Activated naive CD4-positive, alpha-beta T cell treated with anti-CD3 and anti-CD28 coated beads, Interleukin-2, amount 50 U/mL, for 16 hours (primary cell): ENCODE data around the gene CAMK2A.

Experiments used
- DNase-seq: peaks from one replicate; pipeline ENCODE4 v3.0.0-alpha.2; 2020

Gene CAMK2A

DNA sequence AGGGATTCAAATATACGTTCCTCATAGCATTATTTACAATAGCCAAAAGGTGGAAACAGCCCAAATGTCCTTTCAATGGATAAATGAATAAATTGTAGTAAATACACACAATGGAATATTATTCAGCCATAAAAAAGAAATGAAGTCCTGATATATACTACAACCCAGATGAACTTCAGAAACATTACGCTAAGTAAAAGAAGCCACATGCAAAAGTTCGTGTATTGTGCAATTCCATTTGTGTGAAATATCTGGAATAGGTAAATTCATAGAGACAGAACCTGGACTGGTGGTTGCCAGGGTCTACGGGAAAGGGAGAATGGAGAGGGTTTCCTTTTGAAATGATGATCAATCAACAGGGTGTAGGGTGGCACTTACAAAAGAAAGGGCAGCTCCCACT is 25.7 kb upstream of the CAMK2A start:
- DNase-seq, result no peak

DNA sequence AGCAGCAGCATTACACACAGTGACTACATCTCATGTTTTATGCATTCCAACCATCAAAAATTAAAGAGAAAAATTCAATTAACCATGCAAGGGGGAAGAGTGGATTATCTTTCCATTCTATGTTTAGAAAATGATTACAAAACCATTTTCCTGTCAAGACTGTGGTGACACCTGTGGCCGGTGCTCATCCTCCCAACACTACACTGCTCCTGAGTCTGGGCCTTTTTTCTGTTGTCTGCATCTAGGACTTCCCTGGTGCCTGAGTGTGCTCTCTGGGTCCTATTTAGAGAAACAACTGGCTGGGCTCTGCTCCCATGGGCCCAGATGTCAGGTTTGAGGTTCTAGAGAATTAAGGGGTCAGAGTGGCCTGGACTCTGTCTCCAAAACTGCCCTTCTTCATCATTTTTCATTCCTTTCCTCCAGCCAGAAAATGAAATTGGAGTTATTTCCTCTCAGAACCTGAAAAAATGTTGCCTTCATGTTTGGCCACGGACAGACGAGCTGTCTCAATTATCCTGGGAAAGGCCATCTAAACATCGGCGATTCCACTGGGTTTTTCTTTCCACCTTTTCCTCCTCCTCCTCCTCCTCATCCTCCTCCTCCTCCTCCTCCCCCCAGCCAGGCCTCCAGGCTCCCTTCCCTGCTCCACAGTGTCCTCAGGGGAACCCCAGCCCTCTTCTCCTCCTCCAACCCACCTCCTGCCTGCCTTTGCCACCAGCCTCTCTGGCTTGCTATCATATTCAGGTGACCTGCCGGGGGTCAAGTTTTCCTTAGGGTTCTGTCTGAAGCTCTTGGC is 24.5 kb upstream of the CAMK2A start:
- no peak for DNase-seq

DNA sequence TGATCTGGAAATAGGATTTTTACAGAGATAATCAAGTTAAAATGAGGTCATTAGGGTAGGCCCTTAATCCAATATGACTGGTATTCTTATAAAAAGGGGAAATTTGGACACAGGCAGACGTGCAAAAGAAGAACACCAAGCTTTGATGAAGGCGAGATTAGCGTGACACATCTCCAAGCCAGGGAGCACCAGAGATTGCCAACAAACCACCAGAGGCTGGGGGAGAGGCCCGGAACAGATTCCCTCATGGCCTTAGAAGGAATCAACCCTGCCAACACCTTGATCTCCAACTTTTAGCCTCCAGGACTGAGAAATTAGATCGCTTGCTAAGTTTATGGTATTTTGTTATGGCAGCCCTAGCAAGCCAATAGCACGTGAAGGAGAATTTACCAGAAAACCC is 23.9 kb upstream of the CAMK2A start:
- DNase-seq, result no peak

DNA sequence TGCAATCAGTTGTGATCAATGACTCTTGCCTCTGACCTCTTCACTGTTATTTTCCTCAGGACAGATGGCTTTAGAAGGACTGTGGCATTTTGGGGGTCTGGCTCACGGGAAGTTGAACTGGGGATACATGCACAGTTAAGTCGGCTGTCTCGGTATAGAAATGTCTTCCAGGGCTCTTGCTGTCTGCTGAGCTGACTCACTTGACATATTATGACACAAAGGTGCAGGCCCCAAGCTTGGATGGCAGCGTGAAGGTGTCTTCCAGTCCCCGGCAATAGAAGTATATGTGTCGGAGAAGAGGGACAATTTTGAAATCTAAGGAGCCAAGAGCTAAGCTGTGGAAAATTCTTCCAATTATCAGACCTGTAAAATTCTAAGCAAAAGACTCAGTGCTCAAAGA is 22.9 kb upstream of the CAMK2A start:
- no peak for DNase-seq

DNA sequence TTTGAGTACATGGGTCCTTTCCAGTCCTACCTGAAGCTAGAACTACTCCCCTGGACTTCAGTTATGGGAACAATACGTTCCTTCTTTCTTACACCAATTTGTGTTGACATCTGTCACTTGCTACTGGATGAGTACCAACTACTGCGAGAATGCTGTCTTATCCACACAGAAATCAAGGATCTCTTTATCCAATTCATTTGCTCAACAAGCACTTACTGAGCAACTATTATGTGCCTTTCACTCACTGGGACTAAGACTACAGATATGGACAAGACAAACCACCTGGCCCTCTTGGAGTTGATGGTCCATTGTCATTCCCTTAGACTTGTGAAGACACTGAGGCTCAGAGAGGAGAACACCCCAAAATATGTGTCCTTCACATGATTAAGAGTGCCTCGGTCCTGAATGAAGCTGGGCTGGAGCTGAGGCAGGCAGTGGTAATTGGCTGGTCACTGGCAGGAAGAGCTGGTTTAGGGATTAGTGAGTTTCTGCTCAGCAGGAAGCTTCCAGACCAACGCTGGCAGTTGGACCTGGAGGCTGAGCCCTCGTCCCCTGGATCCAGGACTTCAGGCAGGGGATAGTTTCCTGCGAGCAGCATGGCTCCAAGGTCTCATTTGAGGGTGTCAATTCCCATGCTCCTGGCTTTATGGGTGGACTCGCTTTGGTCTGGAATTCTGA is 21.6 kb upstream of the CAMK2A start:
- DNase-seq, result no peak

DNA sequence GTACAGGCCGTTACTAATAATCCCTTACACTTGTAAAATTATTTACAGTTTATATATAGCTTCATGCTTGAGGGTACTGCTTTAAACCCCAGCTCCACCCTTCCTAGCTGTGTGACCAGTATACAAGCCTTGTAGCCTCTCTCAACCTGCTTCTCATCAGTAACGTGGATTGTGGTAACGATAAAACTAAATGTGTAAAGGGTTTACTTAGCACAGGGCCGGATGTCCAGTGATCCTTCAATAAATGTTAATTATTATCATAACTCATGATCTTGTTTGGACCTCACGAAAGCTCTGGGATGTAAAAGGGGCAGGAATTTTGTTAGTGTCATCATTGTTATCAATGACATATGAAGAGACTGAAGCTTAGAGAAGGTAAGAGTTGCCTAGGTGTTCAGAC is 20.7 kb upstream of the CAMK2A start:
- no peak for DNase-seq

DNA sequence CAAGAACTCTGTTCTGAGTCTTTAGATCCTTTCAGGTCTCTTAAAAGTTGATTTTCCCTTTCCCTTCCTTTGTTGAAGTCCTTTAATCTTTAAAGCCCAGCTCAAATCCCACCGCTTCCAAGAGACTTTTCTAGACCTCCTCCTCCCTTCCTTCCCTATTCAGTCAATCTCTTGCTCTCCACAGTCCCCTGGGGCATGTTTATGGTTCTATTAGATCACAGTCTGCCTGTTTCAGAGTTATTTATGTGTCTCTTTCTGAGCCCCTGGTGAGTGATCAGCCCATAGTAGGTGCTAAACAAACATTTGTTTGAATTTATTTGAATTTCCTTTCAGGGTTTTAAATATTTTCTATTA is 20.3 kb upstream of the CAMK2A start:
- no peak for DNase-seq

- DNase-seq, result no peak
These were observed 19.7 kb upstream of the CAMK2A start for GRCh38 chr5:150309101-150309885.

DNA sequence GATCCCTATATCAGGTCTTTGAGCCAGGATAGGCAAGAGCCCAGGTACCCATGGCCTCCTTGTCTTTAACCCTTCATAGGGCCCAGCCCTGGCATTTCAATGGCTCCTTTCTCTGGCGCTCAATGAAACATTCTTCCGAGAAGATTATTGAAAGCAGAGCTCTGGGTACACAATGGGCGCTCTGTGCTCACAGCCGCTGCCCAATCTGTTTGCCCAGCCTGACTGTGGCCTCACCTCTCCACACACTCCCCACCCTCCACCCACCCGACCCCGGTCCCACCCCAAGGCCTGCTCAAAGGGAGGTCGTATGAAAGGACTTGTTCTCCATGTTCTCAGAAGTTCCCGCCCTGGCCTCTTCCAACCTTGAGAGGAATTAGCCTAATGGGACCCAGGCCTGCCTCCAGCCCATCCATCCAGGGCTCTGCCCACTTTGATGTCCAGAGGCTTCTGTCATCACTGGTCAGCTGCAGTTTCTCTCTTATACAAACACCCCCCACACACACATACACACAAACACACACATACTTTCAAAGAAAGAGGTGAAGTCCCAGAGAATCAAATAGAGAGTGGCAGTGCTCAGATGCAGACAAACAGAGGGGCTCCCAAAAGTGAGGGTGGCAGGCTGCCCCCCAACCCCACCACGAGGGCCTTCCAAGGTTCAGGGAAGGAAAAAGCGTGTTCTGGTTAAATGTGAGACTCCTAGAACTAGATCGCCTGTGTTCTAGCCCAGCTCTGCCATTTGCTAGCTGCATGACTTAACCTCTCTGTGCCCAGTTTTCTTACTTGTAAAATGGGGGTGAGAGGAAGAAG is 18.2 kb upstream of the CAMK2A start:
- DNase-seq, result no peak

GRCh38 chr5:150306775-150307174 is 17.2 kb upstream of the CAMK2A start:
- DNase-seq, result no peak

GRCh38 chr5:150305557-150305956 is 16.0 kb upstream of the CAMK2A start:
- DNase-seq, result no peak

DNA sequence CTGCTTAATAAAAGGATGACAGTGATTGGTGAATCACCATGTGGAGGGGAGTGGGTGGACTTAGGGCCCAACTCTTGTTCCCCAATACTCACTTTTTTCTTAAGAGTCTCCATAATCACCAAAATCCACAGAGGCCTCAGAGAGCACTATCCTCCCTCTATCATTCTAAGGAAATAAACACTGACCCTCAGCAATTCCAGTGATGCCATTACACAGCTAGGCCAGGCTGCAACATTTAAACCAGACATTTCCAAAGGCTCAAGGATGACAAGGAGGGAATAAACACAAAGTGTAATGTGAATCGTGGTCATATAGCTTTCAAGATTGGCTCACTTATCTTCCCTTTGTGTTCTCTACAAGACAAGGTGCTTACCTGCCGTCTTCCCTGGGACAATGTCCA is 15.5 kb upstream of the CAMK2A start:
- DNase-seq, result no peak

DNA sequence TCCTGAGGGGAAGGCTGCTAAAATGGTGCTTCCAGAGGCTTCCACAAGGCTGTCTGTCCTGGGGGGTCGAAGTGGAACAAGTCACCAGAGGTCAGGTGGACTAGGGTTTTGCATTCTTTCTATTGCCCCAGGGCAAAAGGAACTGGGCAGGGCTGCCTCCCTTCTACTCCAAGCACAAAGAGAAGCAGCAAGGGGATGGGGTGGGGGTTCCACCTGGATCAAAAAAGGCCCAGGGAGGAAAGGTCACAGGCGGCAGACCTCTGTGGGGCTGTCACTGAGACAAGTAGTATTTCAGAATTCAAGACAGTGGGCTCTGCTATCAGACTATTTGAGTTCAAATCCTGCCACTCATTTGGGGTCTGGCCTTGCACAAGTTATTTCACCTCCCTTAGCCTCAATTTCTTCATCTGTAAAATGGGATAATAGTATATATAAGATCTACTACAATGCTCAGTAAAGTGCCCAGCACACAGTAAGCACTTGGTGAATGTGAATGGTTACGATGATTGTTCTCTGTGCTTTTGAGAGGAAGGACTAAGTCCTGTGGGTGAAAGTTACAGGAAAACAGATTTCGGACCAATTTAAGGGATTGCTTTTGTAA is 15.0 kb upstream of the CAMK2A start:
- DNase-seq, result no peak

GRCh38 chr5:150303660-150304386 is 14.2 kb upstream of the CAMK2A start:
- DNase-seq, result no peak

GRCh38 chr5:150303070-150303615 is 13.6 kb upstream of the CAMK2A start:
- DNase-seq, result no peak

- no peak for DNase-seq
These were observed 12.9 kb upstream of the CAMK2A start, which contains the start of gene ARSI for GRCh38 chr5:150302301-150303069. ARSI (minus strand) TSS chr5:150302905; CDS start chr5:150302373, 532 bp downstream.

DNA sequence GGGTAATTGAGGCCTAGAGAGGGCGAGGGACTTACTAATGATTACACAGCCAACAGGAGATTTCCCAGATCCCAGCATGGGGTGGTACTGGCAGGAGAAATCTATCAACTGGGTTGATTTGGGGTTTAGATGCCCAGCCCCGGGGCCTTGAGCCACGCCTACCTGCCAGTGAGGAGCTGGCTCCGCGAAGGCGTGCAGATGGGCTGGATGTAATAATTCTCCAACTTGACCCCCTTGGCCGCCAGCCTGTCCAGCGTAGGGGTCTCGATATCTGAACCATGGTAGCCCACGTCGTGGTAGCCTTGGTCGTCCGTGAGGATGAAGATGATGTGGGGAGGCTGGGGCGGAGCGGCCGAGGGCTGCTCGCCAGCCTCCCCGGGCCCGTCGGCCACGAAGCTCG is 12.3 kb upstream of the CAMK2A start:
- DNase-seq, result no peak

GRCh38 chr5:150301170-150301505 is 11.6 kb upstream of the CAMK2A start:
- no peak for DNase-seq

DNA sequence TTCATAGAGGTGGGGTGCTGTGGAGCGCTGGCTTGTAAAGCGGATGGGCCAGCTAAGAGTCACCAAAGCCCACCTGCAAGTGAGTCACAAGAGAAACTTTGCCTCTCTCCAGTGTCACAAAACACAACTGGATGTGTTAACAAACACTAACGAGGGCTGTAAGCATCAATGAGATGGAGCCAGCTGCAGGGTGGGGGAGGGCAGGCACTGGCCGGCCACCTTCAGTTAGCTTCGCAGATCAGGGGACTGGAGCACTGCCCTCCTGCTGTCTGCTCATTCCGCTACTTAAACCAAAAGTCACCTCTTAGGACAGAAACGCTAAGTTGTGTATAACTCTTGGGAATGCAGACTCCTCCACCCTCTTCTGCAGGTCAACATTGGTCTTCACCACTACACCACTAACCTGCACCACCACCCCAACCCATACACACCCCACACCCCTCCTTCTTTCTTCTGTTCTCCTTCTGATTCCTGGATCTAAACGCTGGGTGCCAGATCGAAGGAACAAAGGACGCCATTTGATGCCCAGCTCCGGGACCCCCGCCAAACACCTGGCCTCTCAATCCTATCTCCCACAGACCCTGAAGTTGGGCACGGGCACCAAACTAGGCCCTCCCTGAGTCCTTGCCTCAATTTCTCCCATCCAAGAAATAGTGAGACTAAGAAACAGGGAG is 11.1 kb upstream of the CAMK2A start:
- DNase-seq, result no peak
